ENCODE measurements around the gene MAZ. TPM values are rescaled to one million over a fixed set of nuclear protein-coding genes. Genes with fewer than 3 reads are reported as not detected.

Gene MAZ
- total RNA-seq (2022; extraction: Qiagen RNA extraction; ENCODE audit: low read depth), result 131 to 168 TPM (median 160 TPM) in 5 replicates

GRCh38 chr16:29806099-29806579 lies at the start of gene MAZ:
MAZ (plus strand) TSS chr16:29806529; CDS start chr16:29806702, 173 bp downstream.

GRCh38 chr16:29777576-29778350 lies 28.6 kb upstream of the MAZ start, which contains the start of gene ZG16:
ZG16 (plus strand) TSS chr16:29778256; CDS start chr16:29779267, 1,011 bp downstream.

GRCh38 chr16:29790183-29790948 lies 16.0 kb upstream of the MAZ start, which contains the start of gene KIF22:
KIF22 (plus strand) TSS chr16:29790751; CDS start chr16:29790760, 9 bp downstream.

GRCh38 chr16:29811896-29812665 lies 5.8 kb downstream of the MAZ start, which contains the start of gene PRRT2:
PRRT2 (plus strand) TSS chr16:29812193; CDS start chr16:29813055, 862 bp downstream.

GRCh38 chr16:29815793-29816693 lies 9.7 kb downstream of the MAZ start, which contains the start of gene PAGR1:
PAGR1 (plus strand) TSS chr16:29816152; CDS start chr16:29816526, 374 bp downstream.

GRCh38 chr16:29820271-29820701 lies 14.0 kb downstream of the MAZ start, which contains the start of gene MVP:
MVP (plus strand) TSS chr16:29820462; CDS start chr16:29830550, 10,088 bp downstream.

Other genes starting within 250 kb of the MAZ start
- gene SPN, start 143.3 kb upstream of the MAZ start, total RNA-seq (2022; extraction: Qiagen RNA extraction; ENCODE audit: low read depth), result not detected in 5 replicates
- 0.56 to 1.4 TPM (median 0.76 TPM) in 5 replicates for gene QPRT, start 127.3 kb upstream of the MAZ start, total RNA-seq (2022; extraction: Qiagen RNA extraction; ENCODE audit: low read depth)
- gene C16orf54, start 60.5 kb upstream of the MAZ start, total RNA-seq (2022; extraction: Qiagen RNA extraction; ENCODE audit: low read depth), result not detected in 5 replicates
- not detected in 5 replicates for gene ZG16, start 28.3 kb upstream of the MAZ start, total RNA-seq (2022; extraction: Qiagen RNA extraction; ENCODE audit: low read depth)
- 78.8 to 94.4 TPM (median 85.8 TPM) in 5 replicates for gene KIF22, start 15.8 kb upstream of the MAZ start, total RNA-seq (2022; extraction: Qiagen RNA extraction; ENCODE audit: low read depth)
- 0.18 to 0.44 TPM (median 0.31 TPM) in 5 replicates for gene PRRT2, start 5.7 kb downstream of the MAZ start, total RNA-seq (2022; extraction: Qiagen RNA extraction; ENCODE audit: low read depth)
- 36.8 to 45.5 TPM (median 40.2 TPM) in 5 replicates for gene PAGR1, start 9.6 kb downstream of the MAZ start, total RNA-seq (2022; extraction: Qiagen RNA extraction; ENCODE audit: low read depth)
- gene MVP, start 13.9 kb downstream of the MAZ start, total RNA-seq (2022; extraction: Qiagen RNA extraction; ENCODE audit: low read depth), result 123 to 143 TPM (median 140 TPM) in 5 replicates
- 63.2 to 92.0 TPM (median 89.5 TPM) in 5 replicates for gene CDIPT, start 56.7 kb downstream of the MAZ start, total RNA-seq (2022; extraction: Qiagen RNA extraction; ENCODE audit: low read depth)
- gene SEZ6L2, start 93.0 kb downstream of the MAZ start, total RNA-seq (2022; extraction: Qiagen RNA extraction; ENCODE audit: low read depth), result 17.0 to 21.8 TPM (median 20.7 TPM) in 5 replicates
- 15.9 to 27.5 TPM (median 23.8 TPM) in 5 replicates for gene ASPHD1, start 94.0 kb downstream of the MAZ start, total RNA-seq (2022; extraction: Qiagen RNA extraction; ENCODE audit: low read depth)
- gene KCTD13, start 119.7 kb downstream of the MAZ start, total RNA-seq (2022; extraction: Qiagen RNA extraction; ENCODE audit: low read depth), result 12.0 to 15.6 TPM (median 15.4 TPM) in 5 replicates
- 81.2 to 101 TPM (median 94.7 TPM) in 5 replicates for gene TMEM219, start 155.6 kb downstream of the MAZ start, total RNA-seq (2022; extraction: Qiagen RNA extraction; ENCODE audit: low read depth)
- 24.7 to 33.4 TPM (median 31.0 TPM) in 5 replicates for gene TAOK2, start 167.3 kb downstream of the MAZ start, total RNA-seq (2022; extraction: Qiagen RNA extraction; ENCODE audit: low read depth)
- 13.9 to 14.9 TPM (median 14.3 TPM) in 5 replicates for gene HIRIP3, start 189.1 kb downstream of the MAZ start, total RNA-seq (2022; extraction: Qiagen RNA extraction; ENCODE audit: low read depth)
- 95.8 to 108 TPM (median 104 TPM) in 5 replicates for gene INO80E, start 189.7 kb downstream of the MAZ start, total RNA-seq (2022; extraction: Qiagen RNA extraction; ENCODE audit: low read depth)
- 1.7 to 2.3 TPM (median 1.9 TPM) in 5 replicates for gene DOC2A, start 204.5 kb downstream of the MAZ start, total RNA-seq (2022; extraction: Qiagen RNA extraction; ENCODE audit: low read depth)
- gene C16orf92, start 216.7 kb downstream of the MAZ start, total RNA-seq (2022; extraction: Qiagen RNA extraction; ENCODE audit: low read depth), result not detected in 5 replicates
- gene TLCD3B, start 224.7 kb downstream of the MAZ start, total RNA-seq (2022; extraction: Qiagen RNA extraction; ENCODE audit: low read depth), result 0.10 to 0.31 TPM (median 0.23 TPM) in 5 replicates